GM19452 (cell line): ENCODE results near the gene SLFN11.
"Not testable (repeated sequence)": the region's sequence is repeated elsewhere in the genome, so short reads cannot be mapped to it uniquely, and the experiment has no call there.

Experiments used
- ATAC-seq: cut with Tn5 transposase; IDR thresholded peaks from one replicate; pipeline ENCODE4 v1.9.1; 2021; ENCODE audit not compliant: unreplicated experiment

SLFN11 gene, protein sequence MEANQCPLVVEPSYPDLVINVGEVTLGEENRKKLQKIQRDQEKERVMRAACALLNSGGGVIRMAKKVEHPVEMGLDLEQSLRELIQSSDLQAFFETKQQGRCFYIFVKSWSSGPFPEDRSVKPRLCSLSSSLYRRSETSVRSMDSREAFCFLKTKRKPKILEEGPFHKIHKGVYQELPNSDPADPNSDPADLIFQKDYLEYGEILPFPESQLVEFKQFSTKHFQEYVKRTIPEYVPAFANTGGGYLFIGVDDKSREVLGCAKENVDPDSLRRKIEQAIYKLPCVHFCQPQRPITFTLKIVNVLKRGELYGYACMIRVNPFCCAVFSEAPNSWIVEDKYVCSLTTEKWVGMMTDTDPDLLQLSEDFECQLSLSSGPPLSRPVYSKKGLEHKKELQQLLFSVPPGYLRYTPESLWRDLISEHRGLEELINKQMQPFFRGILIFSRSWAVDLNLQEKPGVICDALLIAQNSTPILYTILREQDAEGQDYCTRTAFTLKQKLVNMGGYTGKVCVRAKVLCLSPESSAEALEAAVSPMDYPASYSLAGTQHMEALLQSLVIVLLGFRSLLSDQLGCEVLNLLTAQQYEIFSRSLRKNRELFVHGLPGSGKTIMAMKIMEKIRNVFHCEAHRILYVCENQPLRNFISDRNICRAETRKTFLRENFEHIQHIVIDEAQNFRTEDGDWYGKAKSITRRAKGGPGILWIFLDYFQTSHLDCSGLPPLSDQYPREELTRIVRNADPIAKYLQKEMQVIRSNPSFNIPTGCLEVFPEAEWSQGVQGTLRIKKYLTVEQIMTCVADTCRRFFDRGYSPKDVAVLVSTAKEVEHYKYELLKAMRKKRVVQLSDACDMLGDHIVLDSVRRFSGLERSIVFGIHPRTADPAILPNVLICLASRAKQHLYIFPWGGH

DNA sequence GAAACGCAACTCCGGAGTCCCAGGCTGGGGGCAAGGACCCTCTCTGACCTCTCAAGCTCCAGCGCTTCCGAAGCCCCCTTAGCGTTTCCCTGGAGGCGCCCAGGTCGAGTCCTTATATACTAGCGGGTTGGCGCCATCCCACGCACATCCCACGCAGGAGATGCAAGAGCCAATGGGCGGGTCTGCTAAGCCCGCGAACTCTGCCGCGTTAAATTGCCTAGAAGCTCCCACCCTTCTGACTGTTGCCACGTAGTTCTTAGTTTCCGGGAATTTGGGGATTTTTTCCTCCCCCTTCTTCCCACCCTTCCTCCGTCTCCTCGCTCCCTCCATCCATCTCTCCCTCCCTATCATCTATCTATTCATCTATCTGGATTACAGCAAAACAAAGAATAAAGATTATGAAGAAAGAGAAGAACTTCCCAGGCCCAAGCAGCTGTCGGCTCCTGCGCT is at the start of gene SLFN11:
SLFN11 (minus strand) TSS at position 88 of the 450 bp plus-strand sequence. CDS start 9,814 bp downstream, outside the sequence.
- ATAC-seq, result peak; percentile 58

DNA sequence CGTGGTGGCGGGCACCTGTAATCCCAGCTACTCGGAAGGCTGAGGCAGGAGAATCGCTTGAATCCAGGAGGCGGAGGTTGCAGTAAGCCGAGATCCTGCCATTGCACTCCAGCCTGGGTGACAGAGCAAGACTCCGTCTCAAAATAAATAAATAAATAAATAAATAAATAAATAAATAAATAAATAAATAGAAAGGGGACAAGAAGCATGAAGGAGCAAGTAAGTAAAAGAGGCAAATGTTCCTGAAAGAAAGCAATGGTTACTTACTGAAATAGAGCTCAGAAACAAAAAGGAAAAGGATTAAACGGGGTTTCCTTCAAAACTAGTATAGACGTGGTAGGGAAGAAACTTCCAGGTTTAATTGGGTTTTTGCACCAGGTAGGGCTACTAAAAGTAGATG is 47.6 kb upstream of the SLFN11 start:
- ATAC-seq, result not testable (repeated sequence)

DNA sequence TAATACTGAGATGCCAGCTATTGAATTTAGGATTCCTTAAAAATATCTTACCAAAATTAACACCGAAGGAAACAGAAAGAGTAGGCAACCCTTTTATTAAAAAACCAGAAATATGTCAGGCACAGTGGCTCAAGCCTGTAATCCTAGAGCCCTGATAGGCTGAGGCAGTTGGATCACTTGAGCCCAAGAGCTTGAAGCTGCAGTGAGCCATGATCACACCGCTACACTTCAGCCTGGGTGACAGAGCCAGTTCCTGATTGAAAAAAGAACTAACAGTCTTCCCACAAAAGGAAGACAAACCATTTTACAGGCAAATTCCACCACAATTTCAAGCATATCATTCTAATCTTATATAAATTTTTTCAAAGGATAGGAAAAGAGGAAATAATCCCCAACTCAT is 43.2 kb upstream of the SLFN11 start:
- ATAC-seq, result no peak

DNA sequence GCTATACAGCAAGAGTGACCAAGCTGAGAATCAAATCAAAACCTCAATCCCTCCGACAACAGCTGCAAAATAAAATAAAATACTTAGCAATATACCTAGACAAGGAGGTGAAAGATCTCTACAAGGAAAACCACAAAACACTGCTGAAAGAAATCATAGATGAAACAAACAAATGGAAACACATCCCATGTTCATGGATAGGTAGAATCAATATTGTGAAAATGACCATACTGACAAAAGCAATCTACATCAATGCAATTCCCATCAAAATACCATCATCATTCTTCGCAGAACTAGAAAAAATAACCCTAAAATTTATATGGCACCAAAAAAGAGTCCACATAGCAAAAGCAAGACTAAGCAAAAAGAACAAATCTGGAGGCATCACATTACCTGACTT is 41.3 kb upstream of the SLFN11 start:
- not testable (repeated sequence) for ATAC-seq

DNA sequence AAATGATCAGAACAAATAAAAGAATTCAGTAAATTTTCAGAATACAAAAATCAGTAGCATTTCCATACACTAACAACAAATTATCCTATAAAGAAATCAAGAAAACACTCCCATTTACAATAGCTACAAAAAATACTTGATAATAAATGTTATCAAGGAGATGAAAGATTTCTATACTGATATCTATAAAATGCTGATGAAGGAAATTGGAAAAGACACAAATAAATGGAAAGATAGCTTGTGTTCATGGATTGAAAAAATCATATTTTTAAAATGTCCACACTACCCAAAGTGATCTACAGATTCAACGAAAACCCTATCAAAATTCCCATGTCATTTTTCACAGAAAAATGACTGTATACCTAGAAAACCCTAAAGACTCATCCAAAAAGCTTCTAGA is 40.8 kb upstream of the SLFN11 start:
- no peak for ATAC-seq

DNA sequence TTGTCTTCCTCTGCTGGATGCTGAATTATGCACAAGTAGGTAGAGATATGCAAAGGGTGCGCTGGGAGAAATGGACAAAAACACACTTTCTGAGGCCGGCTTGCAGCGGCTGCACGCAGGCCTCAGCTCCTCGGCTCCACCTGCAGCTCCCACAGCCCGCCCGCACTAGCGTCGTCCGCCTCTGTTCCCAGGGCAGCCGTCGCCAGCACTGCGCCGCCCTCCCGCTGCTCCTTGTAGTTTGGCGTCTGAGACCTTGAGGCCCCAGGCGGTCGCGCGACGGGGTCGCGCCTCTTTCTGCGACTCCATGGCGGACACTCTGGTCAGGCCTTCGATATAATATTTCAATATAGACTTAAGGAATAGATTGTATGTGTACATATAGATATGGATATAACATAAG is 34.1 kb upstream of the SLFN11 start:
- ATAC-seq, result no peak

DNA sequence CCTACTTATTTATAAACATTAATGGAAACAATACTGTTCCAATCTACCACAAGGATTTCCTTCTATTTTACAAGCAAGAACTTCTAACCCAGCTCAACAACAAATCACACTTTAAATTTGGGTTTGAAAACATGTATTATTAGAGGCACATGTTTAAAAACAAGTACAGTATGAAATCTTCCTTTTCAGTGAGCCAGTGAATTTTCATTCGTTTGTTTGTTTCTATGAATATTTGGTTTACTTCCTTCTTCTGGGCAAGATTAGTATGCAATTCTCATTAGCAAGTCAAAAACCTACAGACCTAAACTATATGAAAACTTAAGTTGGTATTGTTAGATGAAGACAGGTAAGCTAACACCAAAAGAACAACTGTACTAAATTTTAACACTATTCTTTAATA is 33.1 kb upstream of the SLFN11 start:
- ATAC-seq, result no peak

DNA sequence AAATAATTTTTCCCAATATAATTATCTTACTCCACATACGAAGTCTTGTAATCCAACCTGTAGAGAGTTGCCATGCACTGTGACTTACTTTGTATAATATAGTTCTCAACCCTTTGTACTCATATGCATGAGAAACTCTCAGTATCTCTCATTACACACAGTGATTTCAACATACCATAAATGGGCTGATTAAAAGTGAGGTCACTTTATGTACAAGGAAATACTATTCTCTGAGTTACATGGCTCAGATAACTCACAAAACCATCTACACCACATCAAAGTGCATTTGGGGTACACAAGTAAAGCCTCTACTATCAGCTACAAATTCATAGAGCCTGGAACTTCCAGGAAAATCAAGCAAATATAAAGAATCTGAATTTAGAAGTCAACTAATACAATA is 30.9 kb upstream of the SLFN11 start:
- no peak for ATAC-seq

DNA sequence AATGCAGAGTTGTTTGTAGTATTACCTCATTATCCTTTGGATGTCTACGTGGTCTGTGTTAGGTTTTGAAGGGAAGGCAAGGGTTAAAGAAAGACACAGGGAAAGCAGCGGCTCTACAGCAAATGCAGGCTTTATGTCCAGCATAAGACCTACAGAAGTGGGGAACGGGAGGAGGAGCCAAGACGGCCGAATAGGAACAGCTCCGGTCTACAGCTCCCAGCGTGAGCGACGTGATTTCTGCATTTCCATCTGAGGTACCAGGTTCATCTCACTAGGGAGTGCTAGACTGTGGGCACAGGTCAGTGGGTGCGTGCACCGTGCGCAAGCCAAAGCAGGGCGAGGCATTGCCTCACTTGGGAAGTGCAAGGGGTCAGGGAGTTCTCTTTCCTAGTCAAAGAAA is 20.4 kb upstream of the SLFN11 start:
- ATAC-seq, result not testable (repeated sequence)

DNA sequence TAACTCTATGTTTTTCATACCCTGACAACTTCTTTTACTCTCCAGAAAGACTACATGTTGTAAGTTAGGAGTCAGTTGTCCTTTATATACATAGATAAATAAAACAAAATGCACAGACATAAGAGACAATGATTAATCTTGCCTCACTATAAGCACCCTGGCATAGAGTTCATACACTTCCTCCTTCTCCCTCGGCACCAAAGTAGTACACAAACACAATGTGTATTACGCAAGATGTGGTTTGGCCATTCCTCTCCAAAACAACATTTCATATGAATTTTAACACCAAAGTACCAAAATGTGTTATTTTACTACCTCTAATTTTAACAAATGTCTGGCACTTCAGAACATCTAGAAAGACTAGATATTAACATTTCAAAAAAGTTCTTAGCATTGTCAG is 17.2 kb upstream of the SLFN11 start:
- no peak for ATAC-seq

DNA sequence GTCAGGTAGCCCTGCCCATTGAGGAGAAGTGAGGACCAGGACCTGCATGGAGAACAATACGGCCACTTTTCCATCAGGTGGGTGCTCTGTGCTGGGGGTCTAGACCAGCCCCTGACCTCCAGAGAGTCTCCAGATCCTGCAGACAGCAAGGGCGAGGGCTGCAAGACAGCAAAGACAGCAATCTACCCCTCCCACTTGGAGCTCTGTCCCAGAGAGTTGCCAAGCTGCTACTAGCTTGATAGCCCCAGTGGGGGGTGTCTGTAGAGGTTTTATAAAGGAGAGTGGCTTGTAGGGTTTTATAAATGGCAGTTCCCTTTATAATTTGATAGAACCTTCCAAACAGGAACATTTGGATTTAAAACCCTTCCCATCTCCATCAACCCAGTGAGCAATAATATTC is 16.7 kb upstream of the SLFN11 start:
- no peak for ATAC-seq

DNA sequence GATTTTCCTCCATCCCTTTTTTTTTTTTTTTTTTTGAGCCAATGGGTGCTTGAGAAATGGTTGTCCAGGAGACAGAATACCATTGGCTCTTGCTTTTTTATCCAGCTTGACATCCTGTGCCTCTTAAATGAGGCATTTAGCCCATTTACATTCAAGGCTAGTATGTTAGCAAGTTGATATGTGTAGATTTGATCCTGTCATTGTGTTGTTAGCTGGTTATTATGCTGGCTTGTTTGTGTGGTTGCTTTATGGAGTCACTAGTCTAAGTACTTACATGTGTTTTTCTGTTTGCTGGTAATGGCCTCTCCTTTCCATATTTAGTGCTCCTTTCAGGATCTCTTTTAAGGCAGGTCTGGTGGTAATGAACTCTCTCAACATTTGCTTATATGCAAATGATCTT is 14.1 kb upstream of the SLFN11 start:
- ATAC-seq, result no peak

DNA sequence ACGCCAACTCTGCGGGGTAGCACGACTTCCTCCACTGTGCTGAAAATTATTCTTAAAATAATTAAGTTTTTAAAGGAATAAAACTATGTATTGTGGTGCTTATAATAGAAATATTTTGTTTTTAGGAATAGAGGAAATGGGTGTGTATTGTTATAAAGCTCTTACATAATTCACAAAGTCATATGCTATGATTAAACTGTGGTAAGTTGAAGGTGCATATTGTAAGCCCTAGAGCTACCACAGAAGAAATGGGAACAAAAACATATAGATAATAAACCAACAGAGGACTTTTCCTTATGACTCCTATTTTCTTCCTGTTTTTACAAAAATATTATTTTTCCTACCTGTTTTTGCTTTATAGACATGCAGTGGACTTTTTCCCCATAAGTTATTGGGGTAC is 4.3 kb upstream of the SLFN11 start:
- ATAC-seq, result no peak

DNA sequence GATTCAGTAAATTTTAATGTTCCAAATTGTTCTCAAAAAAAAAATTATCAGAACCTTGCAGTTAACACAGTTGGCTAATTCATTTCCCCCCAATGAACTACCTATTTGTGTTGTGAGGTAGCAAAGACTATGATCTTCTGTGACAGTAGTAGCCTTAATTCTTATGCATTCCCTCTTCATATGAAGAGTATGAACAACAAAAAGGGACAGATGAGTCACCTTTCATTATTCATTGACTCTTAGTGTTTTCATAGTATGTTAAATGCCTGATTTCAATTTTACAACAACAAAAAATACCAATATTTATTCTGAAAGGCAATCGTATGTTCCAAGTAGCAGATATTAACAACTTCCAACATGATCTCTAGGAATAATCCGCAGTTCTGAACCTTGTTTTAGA is 3.6 kb upstream of the SLFN11 start:
- ATAC-seq, result no peak

DNA sequence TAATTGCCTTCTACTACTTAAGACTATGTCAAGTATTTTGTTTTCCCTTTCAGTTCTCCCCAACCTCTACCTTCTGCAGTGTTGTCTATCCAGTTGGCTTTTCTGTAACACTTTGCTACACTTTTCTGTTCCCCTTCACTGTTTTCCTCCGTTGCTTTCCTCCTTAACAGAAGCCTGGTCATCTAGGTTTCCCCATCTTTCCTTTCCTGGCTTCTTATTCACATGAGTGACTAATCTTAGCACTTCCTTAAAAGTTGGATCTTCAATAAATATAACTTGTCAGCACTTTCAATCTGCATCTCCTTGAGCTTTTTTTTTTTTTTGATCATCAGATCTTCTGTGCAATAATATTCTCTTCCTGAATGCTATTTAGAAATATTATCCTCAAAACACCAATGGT is 2.8 kb upstream of the SLFN11 start:
- ATAC-seq, result no peak

DNA sequence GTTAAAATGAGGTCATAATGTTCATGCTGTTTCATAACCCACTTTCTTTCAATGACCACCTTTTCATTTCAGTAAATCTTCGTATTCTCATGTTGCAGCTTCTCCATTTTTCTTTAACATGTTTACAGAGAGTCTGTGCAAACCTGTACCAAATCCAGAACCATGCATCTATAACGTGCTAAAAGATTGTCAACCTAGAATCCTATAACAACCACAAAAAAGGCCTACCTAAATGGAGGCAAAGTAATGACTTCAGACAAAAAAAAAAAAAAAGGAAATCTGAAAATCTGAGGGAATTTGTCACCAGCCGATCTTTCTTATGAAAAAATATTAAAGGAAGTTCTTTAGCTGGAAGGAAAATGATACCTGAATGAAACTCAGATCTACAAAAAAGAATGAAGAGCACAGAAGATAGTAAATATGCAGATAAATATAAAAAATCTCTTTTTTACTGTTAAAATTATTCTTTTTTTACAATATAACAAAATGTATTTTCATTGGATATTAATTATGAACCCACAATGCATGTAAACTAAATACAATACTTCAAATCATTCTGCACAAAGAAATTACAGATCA is 1.4 kb upstream of the SLFN11 start:
- no peak for ATAC-seq

DNA sequence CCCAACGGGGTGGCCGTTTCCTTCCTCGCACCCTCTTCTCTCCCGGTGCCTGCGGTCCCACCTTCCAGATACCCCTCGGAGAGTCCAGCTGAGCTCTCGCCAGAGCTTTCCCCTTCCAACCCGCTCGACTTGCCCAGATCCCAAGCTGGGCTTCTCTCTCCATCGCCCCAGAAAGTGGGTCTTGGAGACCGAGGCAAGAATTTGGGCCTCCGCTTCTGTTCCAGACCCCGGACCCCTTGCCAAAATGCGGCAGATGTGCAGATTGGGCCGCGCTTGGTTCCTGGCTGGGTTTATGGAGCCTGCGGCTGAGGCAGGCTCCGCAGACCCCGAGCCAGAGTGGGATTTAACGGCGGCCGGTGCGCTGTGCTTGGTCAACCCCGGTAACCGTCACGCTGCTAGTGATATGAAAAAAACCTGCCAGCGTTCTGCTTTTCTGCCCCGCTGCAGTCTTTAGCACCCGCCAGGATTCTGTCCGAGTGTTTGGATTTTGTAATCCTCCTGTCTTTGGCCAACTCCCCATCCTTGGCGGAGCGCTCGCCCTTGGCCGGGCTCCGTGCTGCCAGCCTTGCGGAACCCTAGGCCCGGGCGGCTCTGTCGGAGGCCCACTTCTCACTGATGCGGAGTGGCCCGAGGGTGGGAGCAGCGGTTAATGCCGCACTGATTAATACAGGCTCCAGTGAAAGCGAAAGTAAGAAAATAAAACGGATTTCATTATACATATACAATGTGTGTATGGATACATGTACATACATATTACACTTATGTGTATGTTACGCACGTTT is 754 bp upstream of the SLFN11 start:
- no peak for ATAC-seq

DNA sequence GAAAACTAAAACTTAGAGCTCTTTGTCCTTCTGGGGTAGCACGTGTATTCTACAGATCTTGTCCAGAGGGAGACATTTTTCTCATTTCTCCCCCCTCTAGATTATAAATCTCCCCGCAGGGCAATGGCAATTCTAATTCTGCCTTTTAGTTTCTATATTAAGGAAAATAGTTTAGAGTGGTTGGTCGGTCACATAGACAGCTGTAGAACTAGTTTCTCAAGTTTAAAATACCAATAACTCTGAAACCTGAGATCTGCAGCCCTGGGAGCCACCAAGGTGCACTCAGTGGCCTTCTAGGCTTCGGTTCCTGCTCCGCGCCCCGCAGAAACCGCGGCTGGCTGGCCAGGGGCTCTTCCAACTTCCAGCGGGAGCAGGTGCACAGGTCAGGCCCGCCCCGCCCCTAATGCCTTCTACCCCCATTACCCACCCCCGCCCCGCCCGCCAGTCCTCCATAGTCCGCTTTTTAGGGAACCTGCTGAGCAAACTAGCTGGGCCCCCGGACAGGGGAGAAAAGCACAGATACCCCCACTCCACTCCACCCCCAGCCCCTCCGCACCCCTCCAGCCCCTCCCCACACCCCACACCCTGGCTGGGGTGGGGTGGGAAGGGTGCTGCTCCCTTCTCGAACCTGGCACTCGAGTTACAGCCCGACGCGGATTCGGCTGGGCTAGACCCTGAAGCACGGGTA is 431 bp downstream of the SLFN11 start:
- peak; percentile 18 for ATAC-seq

DNA sequence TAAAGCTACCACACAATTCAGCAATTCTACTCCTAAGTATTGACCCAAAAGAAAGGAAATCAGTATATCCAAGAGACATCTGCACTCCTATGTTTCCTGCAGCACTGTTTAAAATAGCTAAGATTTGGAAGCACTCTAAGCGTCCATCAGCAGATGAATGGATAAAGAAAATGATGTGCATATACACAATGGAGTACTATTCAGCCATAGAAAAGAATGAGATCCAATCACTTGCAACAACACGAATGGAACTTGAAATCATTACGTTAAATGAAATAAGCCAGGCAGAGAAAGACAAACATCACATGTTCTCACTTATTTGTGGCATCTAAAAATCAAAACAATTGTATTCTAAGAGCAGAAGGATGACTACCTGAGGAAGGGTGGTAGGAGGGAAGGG is 1.5 kb downstream of the SLFN11 start:
- ATAC-seq, result no peak

DNA sequence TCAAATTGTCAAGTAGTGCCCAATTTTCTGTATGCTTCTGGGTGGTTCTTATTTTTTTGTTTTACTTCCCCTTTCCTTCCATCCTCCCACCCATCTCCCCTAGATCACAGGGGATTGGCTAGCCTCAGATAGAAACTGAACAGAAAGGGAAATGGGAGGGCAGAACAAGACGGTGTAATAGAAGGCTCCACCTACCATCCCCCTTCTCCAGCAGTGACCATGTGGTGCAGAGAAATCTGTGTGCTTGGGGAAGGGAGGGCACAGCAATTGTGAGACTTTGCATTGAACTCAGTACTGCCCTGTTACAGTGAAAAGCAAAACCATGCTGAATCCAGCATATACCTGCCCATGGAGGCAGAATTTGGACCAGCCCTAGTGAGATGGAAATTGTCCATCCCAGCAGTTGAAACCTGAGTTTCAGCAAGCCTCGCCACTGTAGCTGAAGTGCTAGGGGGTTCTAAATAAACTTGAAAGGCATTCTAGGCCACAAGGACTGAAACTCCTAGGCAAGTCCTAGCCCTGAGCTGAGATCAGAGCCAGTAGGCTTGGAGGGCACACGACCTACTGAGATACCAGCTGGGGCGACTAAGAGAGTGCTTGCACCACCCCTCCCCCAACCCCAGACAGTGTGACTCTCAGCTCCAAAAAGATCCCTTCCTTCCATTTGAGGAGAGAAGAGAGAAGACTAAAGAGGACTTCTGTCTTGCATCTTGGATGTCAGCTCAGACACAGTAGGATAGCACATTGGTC is 5.2 kb downstream of the SLFN11 start:
- peak; percentile 95 for ATAC-seq
